Measurements from ENCODE around the gene CACNA1D.
"Not testable (repeated sequence)": the region's sequence is repeated elsewhere in the genome, so short reads cannot be mapped to it uniquely, and the experiment has no call there.

CACNA1D gene

DNA sequence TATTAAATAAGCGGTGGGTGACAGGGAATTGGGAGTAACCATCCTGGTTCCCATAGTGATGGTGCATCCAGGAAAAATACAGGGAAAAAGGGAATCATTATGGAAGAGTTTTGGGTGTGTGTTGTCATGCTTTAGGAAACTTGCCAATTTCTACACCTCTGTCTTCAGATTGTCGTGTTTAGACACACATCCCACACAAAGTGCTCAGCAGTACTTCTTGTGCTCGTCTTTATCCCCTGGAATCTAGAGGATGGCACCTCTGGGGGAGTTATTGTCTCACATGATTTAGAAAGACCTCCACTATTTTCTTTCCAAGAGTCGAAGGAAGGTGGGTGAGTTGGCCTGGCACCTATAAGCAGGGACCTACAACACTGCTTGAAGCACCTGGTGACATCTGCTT lies 35.8 kb downstream of the CACNA1D start:
- no peak for DNase-seq

DNA sequence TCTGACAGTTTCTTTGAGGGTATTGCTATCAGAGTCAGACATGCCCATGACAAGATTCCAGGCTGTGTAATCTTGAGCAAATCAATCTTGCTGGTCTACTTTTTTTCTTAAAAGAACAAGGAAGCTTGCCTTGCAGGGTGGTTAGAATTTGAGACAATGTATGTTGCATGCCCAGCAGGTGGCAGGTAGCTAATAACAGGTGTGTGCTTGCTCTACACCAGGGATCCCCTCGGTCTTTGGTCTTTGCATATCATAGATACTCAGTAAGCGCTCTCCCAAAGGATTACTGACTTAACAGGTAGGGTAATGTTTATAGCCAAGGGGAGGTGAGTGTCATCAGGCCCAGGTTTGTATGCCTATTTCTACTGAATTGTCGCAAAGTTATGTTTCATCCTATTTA lies 37.3 kb downstream of the CACNA1D start:
- DNase-seq = no peak

DNA sequence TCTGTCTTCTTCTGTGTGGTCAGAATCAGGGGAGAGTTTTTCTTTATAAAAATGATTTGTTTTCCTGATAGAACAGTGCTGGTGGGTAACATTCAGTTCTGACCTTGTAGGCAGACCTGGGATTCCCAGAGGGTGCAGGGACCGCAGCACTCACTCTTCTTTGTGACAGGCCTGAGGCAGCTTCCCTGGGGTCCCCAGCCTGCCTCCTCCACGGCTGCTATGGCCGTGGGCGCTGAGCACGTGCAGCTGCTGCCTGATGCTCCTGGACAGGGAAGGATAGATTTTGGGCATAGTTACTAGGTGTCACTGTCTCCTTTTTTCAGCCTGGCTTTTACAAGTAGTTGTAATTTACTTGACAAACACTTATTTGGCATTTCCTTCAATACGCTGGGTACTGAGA lies 39.1 kb downstream of the CACNA1D start:
- no peak for DNase-seq

DNA sequence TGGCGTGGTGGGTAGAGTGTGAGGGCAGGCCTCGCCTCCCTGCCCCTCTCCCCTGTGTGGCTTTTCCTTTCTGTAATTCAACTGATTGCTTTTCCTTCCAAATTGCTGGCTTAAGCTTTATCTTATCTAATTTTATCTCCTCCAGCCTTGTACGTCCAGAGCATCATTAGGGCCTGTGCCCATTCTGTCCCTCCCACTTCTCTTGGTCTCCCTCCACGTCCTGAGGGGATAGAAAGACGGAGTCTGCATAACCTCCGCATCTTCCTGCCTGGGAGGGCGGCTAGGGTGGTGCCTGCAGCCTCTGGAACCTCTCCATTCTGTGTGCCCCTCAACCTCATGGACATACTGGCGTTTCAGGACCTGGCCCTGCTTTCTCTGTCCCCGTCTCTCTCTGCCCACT lies 39.8 kb downstream of the CACNA1D start:
- DNase-seq = no peak

DNA sequence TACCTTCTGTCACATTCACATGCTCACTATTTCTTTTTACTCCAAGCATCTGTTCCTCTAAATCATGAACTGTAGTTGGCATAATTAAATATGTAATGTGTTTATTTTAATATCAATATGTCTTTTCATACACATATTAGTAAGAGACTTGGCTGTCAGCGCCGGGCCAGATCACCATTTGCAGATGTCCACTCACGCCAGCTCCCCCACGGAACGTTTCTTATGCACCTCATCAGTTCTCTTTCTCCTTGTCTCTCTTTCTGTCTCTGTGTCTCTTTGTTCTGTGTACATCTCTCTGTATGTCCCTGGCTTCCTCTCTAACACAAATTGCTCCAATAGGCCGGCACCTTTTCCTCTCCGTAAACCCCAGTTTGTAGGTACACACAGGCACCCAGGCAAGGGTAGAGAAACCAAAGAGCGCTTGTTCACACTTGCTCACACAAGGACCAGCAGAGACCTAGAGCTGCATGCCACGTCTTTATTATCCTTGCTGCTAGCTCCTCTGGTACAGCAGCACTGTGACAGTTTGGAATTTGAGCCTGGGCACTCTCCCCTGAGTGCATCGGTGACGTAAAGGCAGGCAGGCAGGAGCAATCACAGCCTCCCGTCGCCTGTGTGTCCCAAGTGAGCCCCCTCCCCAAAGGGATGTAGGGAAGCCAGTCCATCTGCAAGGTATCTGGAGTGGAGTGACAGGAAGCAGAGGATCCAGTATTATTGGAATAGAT lies 40.4 kb downstream of the CACNA1D start:
- no peak for DNase-seq

DNA sequence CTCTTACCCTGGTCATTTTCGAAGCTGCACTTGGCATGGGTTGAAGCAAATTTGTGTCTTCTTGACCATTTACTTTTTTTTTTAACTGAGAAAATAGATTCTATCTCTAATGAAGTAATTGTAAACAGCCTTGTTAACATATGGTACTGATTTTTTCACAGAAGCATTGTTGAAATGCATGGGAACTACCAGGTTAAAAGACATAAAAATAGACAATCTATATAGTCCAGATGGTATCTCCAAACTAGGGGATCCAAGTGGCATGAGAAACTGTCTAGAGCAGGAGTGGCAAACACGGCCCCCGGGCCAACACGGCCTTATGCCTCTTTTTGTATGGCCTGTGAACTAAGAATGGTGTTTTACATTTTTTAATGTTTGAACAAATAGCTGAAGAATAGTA lies 41.9 kb downstream of the CACNA1D start:
- DNase-seq = no peak

DNA sequence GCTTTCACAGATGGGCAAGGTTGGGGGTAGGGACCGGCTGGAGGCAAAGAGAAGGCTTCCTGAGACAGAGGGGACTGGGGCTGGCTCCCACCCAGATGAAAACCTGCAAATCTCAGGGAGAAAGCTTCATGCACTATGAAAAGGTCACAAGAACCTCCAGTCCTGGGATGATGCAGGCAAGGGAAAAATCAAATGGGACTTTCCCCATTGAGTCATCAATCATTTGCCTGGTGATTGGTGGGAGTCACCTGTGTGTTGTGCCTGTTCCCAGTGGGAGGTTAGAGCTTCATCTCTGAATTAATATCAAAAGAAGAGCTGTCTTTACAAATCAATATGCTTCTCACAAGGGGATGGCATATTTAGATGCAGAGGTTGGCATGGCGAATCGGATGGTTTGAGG lies 49.9 kb downstream of the CACNA1D start:
- DNase-seq = no peak

DNA sequence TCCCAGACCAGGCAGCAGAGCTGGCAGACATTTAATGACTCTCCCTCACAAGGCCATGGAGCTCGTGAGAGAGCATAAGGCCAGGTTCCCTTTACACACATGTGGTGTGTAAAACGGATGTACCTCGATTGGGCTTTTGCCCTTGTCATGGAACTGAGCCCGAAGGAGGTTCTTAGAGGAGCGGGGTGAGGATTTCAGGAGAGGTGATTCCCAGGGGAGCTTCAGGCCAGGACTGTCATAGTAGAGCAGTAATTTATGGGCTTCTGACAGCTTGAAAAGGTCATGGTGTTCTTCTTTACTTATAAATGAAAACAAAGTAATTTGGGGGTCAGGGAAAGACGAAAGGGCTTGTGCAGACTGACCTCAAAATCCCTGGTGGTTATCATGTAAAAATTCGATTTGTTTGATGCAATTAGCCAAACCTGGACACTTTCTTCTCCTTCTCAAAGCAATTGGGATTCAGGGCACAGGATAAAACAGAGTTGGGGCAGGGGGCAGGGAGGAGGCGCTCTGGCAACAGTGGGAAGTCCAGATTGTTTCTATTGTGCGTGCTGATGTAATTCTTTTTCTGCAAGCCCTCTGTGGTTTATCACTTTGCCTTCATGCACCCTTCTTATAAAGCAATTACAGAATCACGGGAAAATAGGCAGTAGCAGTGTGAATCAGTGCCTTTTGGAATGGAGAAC lies 51.0 kb downstream of the CACNA1D start:
- no peak for DNase-seq

DNA sequence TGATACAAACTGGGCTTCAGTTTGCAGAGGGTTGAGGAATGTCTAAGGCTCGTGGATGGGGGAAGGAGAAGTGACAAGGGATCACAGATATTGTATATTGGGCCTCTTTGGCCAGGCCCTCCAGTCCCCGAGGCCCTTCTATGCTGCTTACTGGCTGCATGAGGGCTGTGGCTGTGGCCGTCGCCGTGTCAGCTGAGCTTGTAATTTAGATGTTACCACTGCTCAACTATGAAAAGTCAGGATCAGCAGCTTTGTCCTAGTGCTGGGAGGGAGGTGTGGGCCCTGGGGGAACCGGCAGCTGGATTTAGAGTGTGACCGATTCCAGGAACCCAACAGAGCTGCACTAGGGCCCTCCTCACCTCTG lies 51.6 kb downstream of the CACNA1D start:
- DNase-seq = no peak

DNA sequence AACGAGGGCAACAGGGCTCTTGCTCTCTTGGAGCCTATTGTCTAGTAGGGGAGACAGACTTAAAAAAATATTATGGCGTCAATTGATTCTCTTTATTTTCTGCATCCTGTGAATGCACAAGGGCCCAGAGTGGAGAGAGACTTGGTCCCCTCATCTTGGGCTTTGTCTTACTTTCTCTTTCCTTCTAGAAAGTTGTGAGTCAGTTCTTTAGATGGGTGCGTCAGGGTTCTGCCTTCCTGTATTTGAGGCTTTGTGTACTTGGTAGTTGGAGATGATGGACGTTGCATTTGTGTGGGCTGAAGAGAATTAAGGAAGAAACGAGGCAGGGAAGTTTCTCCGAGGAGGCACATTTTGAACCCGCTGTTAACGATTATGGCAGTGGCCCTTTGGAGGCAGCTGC lies 52.9 kb downstream of the CACNA1D start:
- DNase-seq = no peak

DNA sequence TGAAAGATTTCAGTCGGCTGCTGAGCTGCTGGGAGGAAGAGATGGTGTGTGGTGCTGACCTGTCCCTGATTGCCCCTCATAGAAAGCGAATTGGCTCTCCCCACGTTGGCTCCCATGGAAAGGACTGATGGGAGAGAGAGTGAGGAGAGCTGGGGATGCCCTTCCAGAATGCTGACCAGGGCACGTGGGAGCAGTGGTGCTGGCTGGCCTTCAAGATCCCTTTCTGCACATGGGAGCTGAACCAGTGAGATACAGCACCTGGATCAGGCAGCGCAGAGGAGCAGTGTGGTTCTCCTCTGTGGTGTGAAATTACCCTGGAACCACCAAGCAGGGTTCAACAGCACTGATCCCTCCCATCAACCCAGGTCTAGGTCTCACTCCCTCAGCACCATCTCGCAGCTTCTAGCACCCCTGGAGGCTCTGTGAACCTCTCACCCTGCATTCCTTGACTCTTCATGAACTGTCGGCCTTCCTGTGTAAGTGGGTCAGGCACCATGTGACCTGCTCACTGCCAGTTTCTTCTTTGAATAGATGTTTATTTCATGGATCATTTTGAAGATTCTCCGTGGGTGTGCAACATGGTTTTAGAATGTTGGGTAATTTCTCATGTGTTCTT lies 55.7 kb downstream of the CACNA1D start:
- no peak for DNase-seq

DNA sequence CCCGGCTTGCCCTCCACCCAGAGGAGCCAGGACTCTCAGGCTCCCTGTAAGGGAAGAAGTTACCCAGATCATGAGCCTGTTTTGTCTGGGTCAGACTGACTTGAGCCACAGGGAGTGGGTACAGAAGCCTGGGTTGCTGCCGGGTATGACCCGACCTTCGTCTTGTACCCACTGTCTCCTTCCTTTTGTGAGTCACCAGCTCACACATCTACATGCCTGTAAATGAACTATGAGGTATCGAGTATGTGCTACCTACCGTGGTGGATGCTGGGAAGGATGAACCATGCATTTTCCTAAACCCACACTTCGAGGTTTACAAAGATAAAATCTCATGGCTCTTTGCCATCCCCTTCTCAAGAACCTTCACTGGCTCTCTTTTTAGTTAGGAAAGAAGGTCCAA lies 56.9 kb downstream of the CACNA1D start:
- no peak for DNase-seq

DNA sequence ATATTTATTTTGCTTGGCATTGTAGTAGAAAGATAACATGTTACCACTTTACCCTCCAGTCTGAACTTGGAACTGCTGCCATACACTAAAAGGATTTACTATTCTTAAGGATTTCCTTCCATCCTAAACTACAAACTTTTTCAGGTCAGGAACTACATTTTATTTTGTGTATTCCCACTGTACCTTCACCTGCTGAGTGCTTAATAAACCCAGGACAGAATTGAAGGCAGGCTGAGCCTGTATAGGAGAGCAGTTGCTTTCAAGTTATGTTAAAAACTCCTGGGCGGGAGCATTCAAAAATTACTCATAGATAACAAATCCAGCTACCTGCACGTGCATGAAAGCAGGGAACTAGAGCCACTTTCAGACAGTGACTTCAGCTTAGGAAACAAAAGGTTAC lies 58.3 kb downstream of the CACNA1D start:
- DNase-seq = no peak

DNA sequence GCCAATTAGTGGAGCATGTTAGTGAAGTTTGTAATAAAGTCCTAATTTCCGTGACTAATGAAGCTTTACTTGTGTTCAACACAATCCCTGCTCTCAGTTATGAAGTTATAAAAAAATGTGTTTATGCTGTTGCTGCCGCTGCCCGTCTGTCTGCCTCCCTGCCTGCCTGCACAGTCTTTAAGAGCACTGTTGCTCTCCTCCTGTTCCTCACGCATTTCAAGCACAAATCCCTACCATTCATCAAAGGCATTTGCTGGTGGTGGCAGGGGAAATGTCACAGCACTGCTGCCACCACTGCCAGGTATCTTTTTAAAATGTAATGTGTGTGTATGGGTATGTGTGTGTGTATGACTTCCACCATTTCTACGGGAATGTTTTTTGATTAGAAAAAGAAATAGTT lies 58.8 kb downstream of the CACNA1D start:
- DNase-seq = no peak

DNA sequence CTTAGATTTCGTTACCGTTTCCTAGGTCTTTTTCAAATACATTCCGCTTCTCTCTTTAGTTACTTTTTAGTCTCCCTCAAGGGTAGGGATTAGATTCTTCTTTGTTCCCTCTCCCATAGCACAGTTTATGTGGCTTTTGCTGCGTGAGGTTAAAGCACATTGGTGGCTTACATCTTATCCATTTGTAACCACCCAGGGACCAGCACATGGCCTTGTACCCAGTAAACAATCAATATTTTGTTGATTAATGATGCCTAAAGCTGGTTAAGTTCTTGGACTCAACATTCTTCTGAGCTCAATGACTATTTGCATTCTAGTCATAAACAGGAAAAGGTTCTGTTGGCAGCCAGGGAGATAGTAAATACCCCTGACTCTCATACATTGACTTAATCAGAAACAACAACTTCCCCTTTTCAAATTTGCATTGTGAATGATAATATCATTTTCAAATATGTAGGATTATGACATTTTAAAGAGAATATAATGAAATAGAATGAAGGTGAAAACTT lies 60.2 kb downstream of the CACNA1D start:
- no peak for DNase-seq

DNA sequence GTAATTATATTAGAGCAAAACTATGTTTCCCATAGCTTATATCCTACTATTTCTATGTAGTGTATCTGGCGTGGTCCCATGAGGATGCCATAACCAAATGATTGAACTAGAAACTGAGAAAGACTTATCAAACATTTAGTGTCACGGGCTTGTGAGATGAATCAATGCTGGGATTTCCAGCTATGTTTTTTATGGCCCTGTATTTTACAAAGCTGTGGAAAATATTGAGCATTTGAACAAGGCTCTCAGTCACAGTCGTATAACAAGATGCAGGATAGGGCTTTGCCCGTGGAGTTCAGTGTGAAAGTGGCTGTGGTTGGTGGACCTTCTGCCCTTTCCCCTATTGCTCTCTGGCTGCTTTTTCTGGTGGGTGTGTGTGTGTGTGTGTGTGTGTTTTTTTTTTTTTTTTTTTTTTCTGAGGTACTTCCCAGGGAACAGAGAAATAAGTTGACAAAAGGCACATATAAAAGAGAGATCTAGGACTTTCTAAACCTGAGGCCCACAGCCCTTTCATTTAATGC lies 60.7 kb downstream of the CACNA1D start:
- no peak for DNase-seq

DNA sequence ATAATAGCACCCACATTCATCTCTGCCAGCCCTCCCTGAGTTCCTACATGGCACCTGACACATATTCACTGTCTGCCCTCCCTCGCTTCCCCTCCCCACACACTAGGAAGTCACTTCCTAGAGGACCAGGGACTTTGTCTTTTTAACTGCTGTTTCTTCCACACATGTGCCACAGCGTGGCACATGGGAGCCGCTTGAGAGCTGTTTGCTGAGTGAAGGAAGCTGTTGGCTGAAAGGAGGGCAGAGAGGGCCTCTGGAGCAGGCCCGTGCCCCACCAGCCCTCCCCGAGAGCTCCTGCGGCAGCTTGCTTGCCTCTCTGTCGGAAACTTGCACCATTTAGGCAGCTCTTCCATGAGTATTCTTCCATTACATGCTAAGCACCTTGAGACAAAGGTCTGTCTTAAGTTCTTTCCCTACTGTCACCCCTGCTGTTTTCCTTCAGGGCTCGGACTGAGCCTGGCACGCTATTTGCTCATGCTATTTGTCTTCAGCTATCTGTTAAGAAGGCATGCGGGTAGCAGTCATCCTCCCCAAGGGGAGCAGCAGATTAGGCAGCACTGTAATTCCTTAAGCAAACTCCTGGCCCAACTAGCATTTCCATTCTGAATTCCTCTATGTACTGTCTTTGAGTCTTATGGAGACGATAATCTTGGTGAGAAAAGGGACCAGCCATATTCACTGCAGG lies 72.2 kb downstream of the CACNA1D start:
- no peak for DNase-seq

DNA sequence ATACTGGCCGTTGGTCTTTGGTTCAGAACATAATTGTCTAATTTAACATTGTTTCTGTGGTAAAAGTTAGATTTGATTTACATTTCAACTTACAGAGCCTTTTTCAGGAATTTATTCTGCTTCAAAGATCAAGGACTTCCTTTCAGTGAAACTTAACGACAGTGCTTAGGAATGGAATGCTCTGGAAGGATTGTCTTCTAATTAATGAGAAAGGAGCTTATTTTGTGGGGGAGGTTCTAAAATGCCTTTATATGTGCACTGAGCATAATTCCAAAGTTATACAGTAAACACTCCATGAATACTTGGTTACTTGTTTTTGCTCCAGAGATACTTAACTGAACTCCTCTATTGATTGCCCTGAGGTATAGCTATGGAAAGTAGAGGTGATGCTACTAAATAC lies 75.7 kb downstream of the CACNA1D start:
- DNase-seq = no peak

DNA sequence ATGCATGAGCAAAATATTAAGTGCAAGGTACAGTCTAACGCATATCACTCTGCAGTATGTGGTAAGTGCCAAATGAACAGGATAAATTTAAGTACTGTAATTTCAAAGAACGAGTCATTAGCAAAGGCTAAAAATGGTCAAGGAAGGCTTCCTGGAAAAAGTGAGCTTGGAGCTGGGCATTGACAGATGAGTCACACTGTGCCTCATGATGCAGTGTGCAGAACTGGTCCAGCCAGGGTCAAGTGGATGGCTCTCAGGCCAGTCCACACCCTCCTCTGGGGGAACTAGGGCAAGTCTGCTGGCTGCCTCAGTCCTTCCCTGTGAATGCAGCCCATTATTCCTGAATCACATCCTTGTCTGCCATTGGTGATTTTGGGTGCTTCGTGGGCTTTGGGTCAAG lies 76.3 kb downstream of the CACNA1D start:
- no peak for DNase-seq

DNA sequence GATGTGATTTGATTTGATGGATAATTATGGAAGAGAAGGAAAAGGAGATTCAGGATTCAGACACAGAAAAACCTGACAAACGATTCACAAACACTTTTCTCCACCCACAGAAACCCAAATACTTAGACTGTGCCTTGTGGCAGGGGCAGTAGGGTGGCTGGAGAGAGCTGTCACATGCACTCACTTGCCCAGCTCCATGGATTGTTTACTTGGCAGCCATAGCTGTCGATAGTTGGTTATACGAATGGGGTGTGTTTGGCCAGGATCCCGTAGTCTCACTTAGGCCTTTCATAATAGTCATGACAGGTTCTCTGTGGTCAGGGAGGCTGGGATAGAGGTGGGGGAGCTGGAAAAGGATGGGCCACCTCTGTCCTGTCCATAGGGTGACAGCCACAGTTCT lies 76.9 kb downstream of the CACNA1D start:
- no peak for DNase-seq

DNA sequence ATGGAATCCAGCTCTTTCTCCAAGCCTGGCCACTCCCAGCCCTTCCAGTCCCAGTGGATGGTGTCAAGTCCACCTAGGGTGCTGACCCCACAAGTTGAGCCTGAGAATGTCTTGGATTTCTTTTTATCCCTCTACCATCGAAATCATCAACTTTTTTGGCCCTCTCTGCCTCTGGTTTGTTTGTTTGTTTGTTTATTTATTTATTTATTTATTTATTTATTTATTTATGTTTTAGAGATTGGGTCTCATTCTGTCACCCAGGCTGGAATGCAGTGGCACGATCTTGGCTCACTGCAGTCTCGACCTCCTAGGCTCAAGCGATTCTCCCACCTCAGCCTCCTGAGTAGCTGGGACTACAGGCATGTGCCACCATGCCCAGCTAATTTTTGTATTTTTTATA lies 77.8 kb downstream of the CACNA1D start:
- DNase-seq = not testable (repeated sequence)

DNA sequence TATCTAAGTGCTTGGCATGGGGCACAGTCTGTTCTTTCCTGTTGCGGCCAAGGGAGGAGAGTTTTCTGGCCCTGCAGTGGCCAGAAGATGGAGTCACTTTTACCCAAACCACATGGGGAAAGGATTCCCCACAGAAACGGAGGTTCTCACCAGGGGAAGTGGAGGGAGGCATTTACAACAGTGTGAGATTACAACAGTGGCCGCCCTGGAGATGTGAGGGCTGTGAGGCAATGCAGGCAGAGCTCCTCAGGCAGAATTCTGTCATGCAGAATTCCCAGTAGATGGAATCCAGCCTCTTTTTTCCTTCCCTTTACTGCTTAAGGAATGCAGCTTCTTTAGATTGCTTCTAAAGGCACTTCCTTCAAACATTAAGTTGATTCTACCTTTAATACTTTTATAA lies 83.1 kb downstream of the CACNA1D start:
- no peak for DNase-seq

DNA sequence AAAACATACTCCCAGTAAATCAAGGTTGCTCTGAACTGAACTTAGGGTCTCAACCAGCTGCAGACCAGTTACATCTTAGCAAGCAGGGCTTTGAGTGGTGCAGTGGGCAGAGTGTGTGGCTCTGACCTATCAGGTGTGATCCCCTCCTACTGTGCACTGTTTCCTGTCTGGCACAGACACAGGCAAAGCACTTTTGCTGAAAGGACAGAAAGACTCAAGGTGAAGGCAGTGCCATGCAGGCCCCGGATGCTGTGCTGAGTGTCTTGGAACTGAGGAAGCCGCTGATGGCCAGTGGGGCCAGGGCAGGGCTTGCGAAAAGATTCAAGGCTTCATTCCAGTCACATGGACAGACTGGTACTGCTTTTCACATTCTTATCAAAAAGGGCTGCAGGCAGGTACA lies 85.2 kb downstream of the CACNA1D start:
- no peak for DNase-seq

DNA sequence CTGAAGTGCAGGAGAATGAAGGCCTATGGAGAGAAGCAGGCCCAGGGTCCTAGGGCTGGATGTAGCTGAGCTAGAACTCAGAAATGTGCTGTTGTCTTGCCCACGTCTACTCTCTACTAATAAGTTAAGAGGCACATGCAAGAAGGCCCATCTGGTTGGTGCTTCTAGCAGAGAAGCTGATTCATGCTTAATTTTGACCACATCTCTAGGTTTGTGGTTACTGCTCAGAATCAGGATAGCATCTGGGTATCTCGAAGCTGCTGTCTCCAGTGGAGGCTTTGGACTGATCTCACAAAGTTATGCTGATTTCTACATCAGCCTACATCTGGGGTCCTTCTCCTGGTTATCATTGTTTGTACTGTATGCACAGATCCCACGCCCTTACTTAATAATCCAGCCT lies 87.3 kb downstream of the CACNA1D start:
- no peak for DNase-seq
